WI38 (cell line): ENCODE measurements around the gene GALNT15.

Source experiments
- H3K4me3 ChIP-seq: 2 replicates; pipeline ENCODE4 v1.5.1; 2011; ENCODE audit warnings: low read depth, mild to moderate bottlenecking, control low read depth, low read length
- TF ChIP-seq, protein P1 (sequence below): IDR thresholded peaks from 2 replicates; pipeline ENCODE4 v1.5.1; 2012; ENCODE audit warnings: low read depth, mild to moderate bottlenecking, control low read depth, low read length

GALNT15 gene

DNA sequence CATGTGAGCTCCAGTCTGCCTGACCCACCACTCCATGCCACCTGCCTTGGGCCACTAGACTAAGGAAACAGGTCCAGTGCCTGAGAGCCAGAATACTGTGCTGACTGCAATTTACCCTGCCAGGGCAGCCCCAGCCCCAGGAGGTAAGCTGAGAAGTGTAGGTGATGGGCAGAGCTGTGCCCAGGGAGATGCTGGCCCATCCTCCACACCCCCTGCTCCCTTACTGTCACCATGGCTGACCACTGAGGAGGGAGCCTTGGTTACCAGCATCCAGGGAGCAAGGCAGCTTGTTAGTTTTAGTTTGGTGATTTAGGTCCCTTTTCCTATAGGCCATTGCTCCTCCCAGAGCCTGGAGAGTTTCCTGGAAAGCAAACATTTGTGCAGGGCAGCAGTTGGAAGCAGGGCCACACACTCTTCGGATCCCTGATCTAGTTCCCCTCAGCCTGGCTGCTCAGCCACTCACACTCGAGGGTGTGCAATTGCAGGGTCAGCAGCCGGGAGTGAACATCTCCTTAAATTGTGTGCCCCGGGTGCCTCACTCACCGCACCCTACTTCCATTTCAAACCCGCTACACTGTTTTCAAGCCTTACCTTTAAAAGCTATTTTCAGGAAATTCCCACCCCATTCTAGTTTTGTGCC lies 2.0 kb downstream of the GALNT15 start:
- TF ChIP-seq, protein P1, sequence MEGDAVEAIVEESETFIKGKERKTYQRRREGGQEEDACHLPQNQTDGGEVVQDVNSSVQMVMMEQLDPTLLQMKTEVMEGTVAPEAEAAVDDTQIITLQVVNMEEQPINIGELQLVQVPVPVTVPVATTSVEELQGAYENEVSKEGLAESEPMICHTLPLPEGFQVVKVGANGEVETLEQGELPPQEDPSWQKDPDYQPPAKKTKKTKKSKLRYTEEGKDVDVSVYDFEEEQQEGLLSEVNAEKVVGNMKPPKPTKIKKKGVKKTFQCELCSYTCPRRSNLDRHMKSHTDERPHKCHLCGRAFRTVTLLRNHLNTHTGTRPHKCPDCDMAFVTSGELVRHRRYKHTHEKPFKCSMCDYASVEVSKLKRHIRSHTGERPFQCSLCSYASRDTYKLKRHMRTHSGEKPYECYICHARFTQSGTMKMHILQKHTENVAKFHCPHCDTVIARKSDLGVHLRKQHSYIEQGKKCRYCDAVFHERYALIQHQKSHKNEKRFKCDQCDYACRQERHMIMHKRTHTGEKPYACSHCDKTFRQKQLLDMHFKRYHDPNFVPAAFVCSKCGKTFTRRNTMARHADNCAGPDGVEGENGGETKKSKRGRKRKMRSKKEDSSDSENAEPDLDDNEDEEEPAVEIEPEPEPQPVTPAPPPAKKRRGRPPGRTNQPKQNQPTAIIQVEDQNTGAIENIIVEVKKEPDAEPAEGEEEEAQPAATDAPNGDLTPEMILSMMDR, result no peak
- peak overlapping the region; percentile 54 for H3K4me3 ChIP-seq

DNA sequence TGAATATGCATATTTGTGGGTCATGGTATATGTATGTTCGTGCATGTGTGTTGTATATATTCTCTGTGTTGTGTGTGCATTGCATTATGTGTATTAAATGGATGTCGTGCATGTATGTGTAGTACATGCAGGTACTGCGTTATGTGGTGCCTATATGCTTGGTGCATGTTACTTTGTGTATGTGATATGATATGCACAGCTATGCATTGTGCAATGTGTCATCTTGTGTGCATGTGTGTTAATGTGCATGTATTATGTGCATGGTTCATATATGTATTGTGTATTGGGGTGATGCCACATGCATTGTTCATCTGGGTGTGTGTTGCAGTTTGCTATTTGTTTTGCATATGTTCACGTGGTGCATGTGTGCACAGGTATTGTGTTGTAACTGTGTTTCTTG lies 2.9 kb downstream of the GALNT15 start:
- TF ChIP-seq, protein P1, result no peak
- peak overlapping the region; percentile 54 for H3K4me3 ChIP-seq

DNA sequence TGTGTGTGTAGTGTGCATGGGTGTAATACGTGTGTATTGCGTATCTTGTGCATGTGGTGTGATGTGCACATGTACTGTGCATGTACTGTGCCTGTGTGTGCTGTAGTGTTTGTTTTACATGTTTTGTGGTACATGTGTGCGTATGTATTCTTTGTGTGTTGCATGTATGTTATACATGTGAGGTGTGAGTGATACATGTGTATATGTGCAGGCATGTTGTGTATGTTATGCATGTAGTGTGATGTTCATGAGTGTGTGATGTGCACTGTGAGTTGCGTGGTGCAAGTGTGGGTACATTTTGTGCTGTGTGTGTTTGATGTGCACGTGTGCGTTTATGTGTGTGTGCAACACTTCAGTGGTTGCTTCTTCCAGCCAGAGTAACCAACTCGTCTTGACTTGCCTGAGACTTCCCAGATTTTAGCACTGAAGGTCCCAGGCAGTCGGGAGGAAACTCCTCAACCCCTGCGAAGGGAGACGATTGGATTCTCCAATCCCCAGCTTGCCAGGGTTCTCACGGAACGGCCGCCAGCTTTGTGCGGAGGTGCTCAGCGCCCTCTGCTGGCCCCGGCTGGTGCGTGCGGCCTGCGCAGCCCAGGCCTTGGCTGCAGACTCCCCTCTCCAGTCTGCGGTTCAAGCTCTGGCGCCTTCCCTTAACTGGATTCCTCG lies 3.6 kb downstream of the GALNT15 start:
- TF ChIP-seq, protein P1, result peak; percentile 94
- peak overlapping the region; percentile 54 for H3K4me3 ChIP-seq

DNA sequence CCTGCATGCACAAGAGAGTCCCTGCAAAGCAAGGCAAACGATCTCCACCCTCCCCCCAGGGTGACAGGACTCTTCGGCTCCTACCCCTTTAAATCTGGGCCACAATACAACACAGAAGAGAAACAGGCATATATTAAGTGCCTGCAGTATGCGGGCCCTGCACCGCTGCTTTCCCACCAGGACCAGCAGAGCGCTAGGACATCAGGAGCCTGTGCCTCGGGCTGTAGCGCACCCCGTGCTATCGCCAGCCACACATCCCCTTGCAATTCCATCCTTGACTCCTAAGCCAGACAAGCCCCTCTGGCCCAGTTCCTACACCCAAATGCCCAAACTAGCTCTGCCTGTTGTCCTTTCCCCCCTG lies 4.1 kb downstream of the GALNT15 start:
- TF ChIP-seq, protein P1, result no peak
- H3K4me3 ChIP-seq, result no peak overlapping the region

DNA sequence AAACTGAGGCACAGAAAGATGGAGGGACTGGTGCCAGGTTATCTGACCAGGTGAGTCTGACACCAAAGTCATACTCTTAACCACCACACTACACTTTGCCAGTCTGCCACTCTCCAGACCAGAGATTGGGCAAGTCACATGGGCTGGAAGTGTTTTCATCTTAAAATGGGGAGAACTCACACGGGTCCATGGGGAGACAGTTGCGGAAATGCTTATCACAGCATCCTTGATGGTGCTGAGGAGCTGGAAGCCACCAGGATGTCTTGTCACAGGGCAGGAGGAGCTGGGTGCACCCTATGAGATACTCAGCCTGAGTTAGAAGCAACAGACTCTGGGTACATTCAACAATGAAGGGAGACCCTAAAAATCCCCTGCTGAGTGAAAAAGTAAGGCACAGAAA lies 4.8 kb downstream of the GALNT15 start:
- TF ChIP-seq, protein P1, result no peak
- H3K4me3 ChIP-seq, result no peak overlapping the region

DNA sequence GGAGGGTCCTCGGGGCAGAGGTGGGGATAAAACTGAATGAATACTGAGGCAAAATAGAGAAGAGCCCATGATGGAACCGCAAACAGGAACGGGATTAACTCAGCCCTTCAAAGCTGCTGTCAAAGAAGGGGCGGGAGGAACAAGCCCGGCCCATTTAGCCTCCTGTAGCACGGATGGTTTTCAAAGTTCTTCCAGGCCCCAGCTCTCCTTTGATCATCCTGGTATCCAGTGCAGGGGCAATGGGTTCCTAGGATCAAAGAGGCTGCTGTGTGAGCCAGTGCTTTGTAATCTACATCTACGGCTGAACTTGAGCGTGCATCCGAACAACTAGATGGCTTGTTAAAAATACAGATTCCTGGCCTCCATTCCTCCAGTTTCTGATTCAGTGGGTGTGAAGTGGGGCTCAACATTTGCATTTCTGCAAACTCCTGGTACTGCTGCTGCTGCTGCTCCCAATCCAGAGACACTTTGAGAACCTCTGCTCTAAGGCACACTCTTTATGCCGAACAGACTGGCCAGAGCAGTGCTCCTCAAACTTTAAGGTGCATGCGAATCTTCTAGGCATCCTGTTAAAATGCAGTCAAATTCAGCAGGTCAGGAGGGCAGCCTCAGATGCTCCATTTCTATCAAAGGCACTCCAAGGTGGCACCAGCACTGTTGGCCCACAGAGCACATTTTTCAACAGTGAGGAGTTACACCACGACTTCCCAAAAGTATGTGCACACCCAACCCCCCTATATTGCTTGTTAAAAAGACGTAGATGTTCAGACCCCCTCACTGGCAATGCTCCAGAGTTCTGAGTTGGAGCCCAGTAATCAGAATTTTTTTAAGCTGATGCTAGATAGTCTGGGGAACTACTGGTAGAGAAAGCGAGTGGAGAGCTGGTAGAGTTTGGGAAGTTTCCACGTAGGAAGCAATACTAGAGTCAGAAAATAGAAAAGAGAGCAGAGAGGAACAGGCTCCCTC lies 5.6 kb downstream of the GALNT15 start:
- H3K4me3 ChIP-seq, result no peak overlapping the region
- TF ChIP-seq, protein P1, result no peak
